NT2/D1 (cell line): ENCODE data around the gene NTNG1.
"Not testable (repeated sequence)": the region's sequence is repeated elsewhere in the genome, so short reads cannot be mapped to it uniquely, and the experiment has no call there.

ENCODE experiments used
- SUZ12 ChIP-seq: IDR thresholded peaks from 2 replicates; pipeline ENCODE4 v1.6.1; 2011; ENCODE audit not compliant: insufficient read length, insufficient read depth; ENCODE audit errors: extremely low read depth
- ZNF274 ChIP-seq: IDR thresholded peaks from 2 replicates; pipeline ENCODE4 v1.6.1; 2011; ENCODE audit warnings: mild to moderate bottlenecking, low read depth, low read length

DNA sequence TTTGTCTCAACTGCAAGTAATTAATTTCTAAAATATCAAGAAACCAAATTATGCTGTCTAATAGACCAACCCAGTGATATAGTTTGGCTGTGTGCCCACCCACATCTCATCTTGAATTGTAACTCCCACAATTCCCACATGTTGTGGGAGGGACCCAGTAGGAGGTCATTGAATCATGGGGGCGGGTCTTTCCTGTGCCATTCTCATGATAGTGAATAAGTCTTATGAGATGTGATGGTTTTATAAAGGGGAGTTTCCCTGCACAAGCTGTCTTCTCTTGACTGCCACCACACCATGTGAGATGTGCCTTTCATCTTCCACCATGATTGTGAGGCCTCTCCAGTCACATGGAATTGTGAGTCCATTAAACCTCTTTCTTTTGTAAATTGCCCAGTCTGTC, 47.4 kb upstream of the NTNG1 start:
- not testable (repeated sequence) for TF ChIP-seq ZNF274, SUZ12
